PC-9 (cell line): ENCODE measurements around the gene CCDC92. TPM values are rescaled to one million over a fixed set of nuclear protein-coding genes. Genes with fewer than 3 reads are reported as not detected.

Experiments
- BruUV-seq: library from RNA; stranded (reverse); fragments of 400-500 nt; replicated peaks from 2 replicates; lab custom pipeline; 2021; lab: Mats Ljungman, UMichigan
- CTCF ChIA-PET: fragments of 300-600 bp; sonication (Branson Sonifier 250); formaldehyde crosslinking; loops from one replicate; lab custom pipeline; 2022; ENCODE audit warnings: antibody characterized with exemption; lab: Charles Lee
- POLR2A ChIA-PET: fragments of 300-600 bp; sonication (Branson Sonifier 250); formaldehyde crosslinking; loops from one replicate; lab custom pipeline; 2022; ENCODE audit warnings: antibody characterized with exemption; ENCODE audit not compliant: unreplicated experiment; lab: Charles Lee
- DNase-seq, 2 experiments: peaks; one replicate each; pipeline versions ENCODE4 v3.0.0 to v3.0.0-alpha.2; 2015 to 2022; ENCODE audit warnings: mixed read lengths in 1 of 2
- H2AFZ ChIP-seq: fragments of 200-600 bp; sonication (generic); 2 replicates; pipeline ENCODE4 v1.8.1; 2017; ENCODE audit warnings: antibody characterized with exemption
- H3F3A ChIP-seq: fragments of 200-600 bp; sonication (generic); 2 replicates; pipeline ENCODE4 v1.8.1; 2017; ENCODE audit warnings: antibody characterized with exemption, mild to moderate bottlenecking, low read depth; ENCODE audit not compliant: insufficient read depth
- H3K27ac ChIP-seq: fragments of 200-600 bp; sonication (generic); 2 replicates; pipeline ENCODE4 v1.6.1; 2016; ENCODE audit warnings: mixed run types
- H3K27me3 ChIP-seq: fragments of 200-600 bp; sonication (generic); 2 replicates; pipeline ENCODE4 v1.6.1; 2016; ENCODE audit warnings: low read depth, mixed run types; ENCODE audit not compliant: insufficient read depth
- H3K36me3 ChIP-seq: fragments of 200-600 bp; sonication (generic); 2 replicates; pipeline ENCODE4 v1.6.1; 2016; ENCODE audit warnings: low read depth, mixed run types
- H3K4me1 ChIP-seq: fragments of 200-600 bp; sonication (generic); replicated peaks from 2 replicates; pipeline ENCODE4 v1.6.1; 2016; ENCODE audit warnings: mixed run types; ENCODE audit not compliant: insufficient read depth
- H3K4me2 ChIP-seq: fragments of 200-600 bp; sonication (generic); 2 replicates; pipeline ENCODE4 v1.6.1; 2017; ENCODE audit warnings: mixed run types
- H3K4me3 ChIP-seq: fragments of 200-600 bp; sonication (generic); 2 replicates; pipeline ENCODE4 v1.6.1; 2016; ENCODE audit warnings: mixed run types
- H3K79me2 ChIP-seq: fragments of 200-600 bp; sonication (generic); 2 replicates; pipeline ENCODE4 v1.6.1; 2017; ENCODE audit warnings: low read depth, mixed run types
- H3K9me2 ChIP-seq: fragments of 200-600 bp; sonication (generic); 2 replicates; pipeline ENCODE4 v1.8.1; 2017; ENCODE audit warnings: mild to moderate bottlenecking; ENCODE audit not compliant: insufficient read depth
- H3K9me3 ChIP-seq: fragments of 200-600 bp; sonication (generic); 2 replicates; pipeline ENCODE4 v1.8.1; 2016; ENCODE audit warnings: low read depth; ENCODE audit not compliant: insufficient read depth
- H4K20me1 ChIP-seq: fragments of 200-600 bp; sonication (generic); 2 replicates; pipeline ENCODE4 v1.8.1; 2017; ENCODE audit not compliant: insufficient read depth
- EZH2 ChIP-seq: fragments of 200-600 bp; sonication (generic); IDR thresholded peaks from 2 replicates; pipeline ENCODE4 v1.8.0; 2017; ENCODE audit warnings: antibody characterized with exemption, low read depth
- intact Hi-C: fragments of 100-400 bp; cut with micrococcal nuclease; formaldehyde crosslinking; loops from one replicate; pipeline ENCODE4 v1.10.0; 2022; ENCODE audit not compliant: unreplicated experiment
- total RNA-seq: library from RNA; stranded (reverse); gene quantifications from 2 replicates; pipeline ENCODE4 v1.2.3, GENCODE V29; 2021
- TF ChIP-seq, protein P1 (sequence below): fragments of 200-600 bp; sonication (generic); conservative IDR thresholded peaks from 2 replicates; pipeline ENCODE4 v1.6.1; 2017; ENCODE audit warnings: mixed run types, antibody characterized with exemption, mild to moderate bottlenecking, moderate library complexity

Gene CCDC92
- total RNA-seq, 1 experiment from 2014 or later = 28.0 TPM

DNA sequence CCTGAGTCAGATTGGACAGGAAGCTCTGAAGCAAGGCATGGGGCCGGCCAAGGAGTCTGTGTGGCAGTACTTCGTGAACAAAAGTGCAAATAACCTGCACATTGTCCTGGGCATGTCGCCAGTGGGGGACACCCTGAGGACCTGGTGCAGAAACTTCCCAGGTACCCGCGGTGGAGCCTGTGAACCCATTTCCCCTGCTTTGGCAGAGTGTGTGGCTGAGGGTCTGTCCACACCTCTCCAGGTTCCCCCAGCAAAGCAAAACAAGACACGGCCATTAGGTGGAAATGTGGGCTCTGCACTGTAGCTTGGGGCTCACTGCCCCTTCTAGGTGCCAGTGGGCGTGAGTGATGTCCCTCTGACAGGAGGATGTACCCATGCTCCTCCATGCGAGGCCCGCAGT is 79.4 kb downstream of the CCDC92 start:
- Histone ChIP-seq H3K27me3 (peaks cover 96% of the 10 kb centered on the region), H3K4me3 (no peak overlapping the region), H3K79me2 (no peaks in the 10 kb centered on the region), H3F3A (no peaks in the 10 kb centered on the region), H3K36me3 (no peaks in the 10 kb centered on the region), H2AFZ (no peak overlapping the region), H3K9me2 (no peaks in the 10 kb centered on the region), H3K4me2 (no peak overlapping the region), H3K27ac (no peak overlapping the region), H3K4me1 (no peaks in the 10 kb centered on the region), H3K9me3 (no peaks in the 10 kb centered on the region), H4K20me1 (no peaks in the 10 kb centered on the region)
- intact Hi-C loops = no loop called here
- no TSS peak for BruUV-seq
- TF ChIP-seq, protein P1, sequence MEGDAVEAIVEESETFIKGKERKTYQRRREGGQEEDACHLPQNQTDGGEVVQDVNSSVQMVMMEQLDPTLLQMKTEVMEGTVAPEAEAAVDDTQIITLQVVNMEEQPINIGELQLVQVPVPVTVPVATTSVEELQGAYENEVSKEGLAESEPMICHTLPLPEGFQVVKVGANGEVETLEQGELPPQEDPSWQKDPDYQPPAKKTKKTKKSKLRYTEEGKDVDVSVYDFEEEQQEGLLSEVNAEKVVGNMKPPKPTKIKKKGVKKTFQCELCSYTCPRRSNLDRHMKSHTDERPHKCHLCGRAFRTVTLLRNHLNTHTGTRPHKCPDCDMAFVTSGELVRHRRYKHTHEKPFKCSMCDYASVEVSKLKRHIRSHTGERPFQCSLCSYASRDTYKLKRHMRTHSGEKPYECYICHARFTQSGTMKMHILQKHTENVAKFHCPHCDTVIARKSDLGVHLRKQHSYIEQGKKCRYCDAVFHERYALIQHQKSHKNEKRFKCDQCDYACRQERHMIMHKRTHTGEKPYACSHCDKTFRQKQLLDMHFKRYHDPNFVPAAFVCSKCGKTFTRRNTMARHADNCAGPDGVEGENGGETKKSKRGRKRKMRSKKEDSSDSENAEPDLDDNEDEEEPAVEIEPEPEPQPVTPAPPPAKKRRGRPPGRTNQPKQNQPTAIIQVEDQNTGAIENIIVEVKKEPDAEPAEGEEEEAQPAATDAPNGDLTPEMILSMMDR = no peak
- no peak for TF ChIP-seq EZH2
- DNase-seq = no peak
- POLR2A ChIA-PET = no interaction called here
- CTCF ChIA-PET = no interaction called here

DNA sequence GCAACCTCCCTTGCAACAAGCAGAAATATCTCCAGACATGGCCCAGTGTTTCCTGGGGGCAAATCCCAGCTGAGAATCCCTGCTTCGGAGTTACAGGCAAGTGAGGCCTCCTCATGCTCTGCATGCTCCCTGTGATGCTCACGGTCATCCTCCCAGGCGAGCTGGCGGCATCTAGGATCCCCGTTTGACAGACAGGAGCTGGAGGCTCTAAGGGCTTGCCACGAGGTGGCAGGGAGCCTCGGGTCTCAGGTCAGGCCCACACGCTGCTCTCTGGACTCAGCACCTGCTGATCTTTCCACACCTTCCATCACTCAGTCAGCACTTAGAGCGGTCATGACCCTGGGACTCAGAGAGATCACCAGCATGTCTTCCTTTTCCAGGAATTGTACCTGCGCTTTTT is 79.8 kb downstream of the CCDC92 start:
- no peak for DNase-seq
- H3K9me3 ChIP-seq = no peaks in the 10 kb centered on the region
- ChIA-PET CTCF (no interaction called here), POLR2A (no interaction called here)
- no peaks in the 10 kb centered on the region for H3K4me1 ChIP-seq
- H3K79me2 ChIP-seq = no peaks in the 10 kb centered on the region
- no peaks in the 10 kb centered on the region for H3K9me2 ChIP-seq
- H3K4me3 ChIP-seq = no peak overlapping the region
- H4K20me1 ChIP-seq = no peaks in the 10 kb centered on the region
- no peak overlapping the region for H2AFZ ChIP-seq
- BruUV-seq = no TSS peak
- H3F3A ChIP-seq = no peaks in the 10 kb centered on the region
- H3K27me3 ChIP-seq = peaks cover 96% of the 10 kb centered on the region
- no peak overlapping the region for H3K27ac ChIP-seq
- no peak overlapping the region for H3K4me2 ChIP-seq
- H3K36me3 ChIP-seq = no peaks in the 10 kb centered on the region
- TF ChIP-seq, protein P1 = no peak
- TF ChIP-seq EZH2 = no peak
- intact Hi-C loops = no loop called here

DNA sequence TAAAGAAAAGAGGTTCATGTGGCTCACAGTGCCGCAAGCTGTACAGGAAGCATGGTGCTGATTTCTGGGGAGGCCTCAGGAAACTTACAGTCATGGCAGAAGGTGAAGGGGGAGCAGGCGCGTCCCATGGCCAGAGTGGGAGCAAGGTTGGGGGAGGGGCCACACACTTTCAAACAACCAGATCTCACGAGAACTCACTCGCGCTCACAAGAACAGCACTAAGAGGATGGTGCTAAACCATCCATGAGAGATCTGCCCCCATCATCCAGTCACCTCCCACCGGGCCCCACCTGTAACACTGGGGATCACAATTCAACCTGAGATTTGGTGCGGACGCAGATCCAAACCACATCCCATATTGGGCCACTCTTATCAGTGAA is 80.5 kb downstream of the CCDC92 start:
- Histone ChIP-seq H3K27me3 (peaks cover 94% of the 10 kb centered on the region), H2AFZ (no peak overlapping the region), H3K4me1 (no peaks in the 10 kb centered on the region), H3K4me3 (no peak overlapping the region), H3K9me3 (no peaks in the 10 kb centered on the region), H3K9me2 (no peaks in the 10 kb centered on the region), H3K36me3 (no peaks in the 10 kb centered on the region), H3K4me2 (no peak overlapping the region), H3F3A (no peaks in the 10 kb centered on the region), H3K79me2 (no peaks in the 10 kb centered on the region), H3K27ac (no peak overlapping the region), H4K20me1 (no peaks in the 10 kb centered on the region)
- no TSS peak for BruUV-seq
- intact Hi-C loops = no loop called here
- POLR2A ChIA-PET = no interaction called here
- no peak for DNase-seq
- CTCF ChIA-PET = no interaction called here
- TF ChIP-seq EZH2 = no peak
- TF ChIP-seq, protein P1 = no peak
